ENCODE results near the gene VSX2. TPM values are rescaled to one million over a fixed set of nuclear protein-coding genes. Genes with fewer than 3 reads are reported as not detected.

Gene VSX2
- polyA plus RNA-seq, 1 donor (not counting 4 experiments of a cell fraction or from before 2014, with no cell fraction given): not detected

GRCh38 chr14:74245292-74245691 lies 6.0 kb downstream of the VSX2 start:
- H3K36me3 ChIP-seq (ENCODE audit: control insufficient read depth in 2 of 2, extremely low read depth in 1 of 2, insufficient read depth in 2 of 2, low read length in 2 of 2): no peaks in the 10 kb centered on the region
- H3K27ac ChIP-seq (ENCODE audit: control insufficient read depth, insufficient read depth, low read length): no peak overlapping the region
- H3K79me2 ChIP-seq (ENCODE audit: control insufficient read depth, insufficient read depth, low read length): no peaks in the 10 kb centered on the region
- no peak overlapping the region for H3K4me2 ChIP-seq (ENCODE audit: control insufficient read depth, extremely low read depth, insufficient read depth, low read depth, low read length)
- H3K9ac ChIP-seq (ENCODE audit: control insufficient read depth, extremely low read depth, insufficient read depth, low read length): no peak overlapping the region
- DNase-seq (ENCODE audit: low read depth, low spot score): no peak
- no peak overlapping the region for H3K4me3 ChIP-seq (ENCODE audit: control insufficient read depth in 2 of 3, extremely low read depth in 1 of 3, insufficient read depth in 2 of 3, low read depth in 1 of 3, low read length in 3 of 3)
- H3K9me3 ChIP-seq (ENCODE audit: control insufficient read depth, low read depth, low read length): no peaks in the 10 kb centered on the region
- no peak for TF ChIP-seq CTCF (optimal IDR thresholded peaks at IDR 0.05 in 1 of 3, IDR thresholded peaks at IDR 0.05 in 1 of 3, conservative IDR thresholded peaks at IDR 0.05 in 1 of 3; ENCODE audit: extremely low read depth in 1 of 3, insufficient read depth in 2 of 3, low read length in 3 of 3)
- no peaks in the 10 kb centered on the region for H4K20me1 ChIP-seq (ENCODE audit: control insufficient read depth, extremely low read depth, insufficient read depth, low read length)
- no peaks in the 10 kb centered on the region for H3K9me1 ChIP-seq (ENCODE audit: control insufficient read depth, extremely low read depth, insufficient read depth, low read length)
- H3K27me3 ChIP-seq (ENCODE audit: control insufficient read depth, extremely low read depth, insufficient read depth, low read length): peaks cover 78% of the 10 kb centered on the region
- no peak for FAIRE-seq
- peaks cover 4% of the 10 kb centered on the region for H3K4me1 ChIP-seq (ENCODE audit: control insufficient read depth, extremely low read depth, insufficient read depth, low read length)
- dilution Hi-C loops (cut with MboI; ENCODE audit: extremely low pct_ligation_motif_present, low sequenced_read_pairs): no loop called here
- H2AFZ ChIP-seq (ENCODE audit: control insufficient read depth, low read length): no peak overlapping the region

- no peaks in the 10 kb centered on the region for H3K9me3 ChIP-seq (ENCODE audit: control insufficient read depth, low read depth, low read length)
- TF ChIP-seq CTCF (optimal IDR thresholded peaks at IDR 0.05 in 1 of 3, IDR thresholded peaks at IDR 0.05 in 1 of 3, conservative IDR thresholded peaks at IDR 0.05 in 1 of 3; ENCODE audit: extremely low read depth in 1 of 3, insufficient read depth in 2 of 3, low read length in 3 of 3): no peak
- H3K4me2 ChIP-seq (ENCODE audit: control insufficient read depth, extremely low read depth, insufficient read depth, low read depth, low read length): no peak overlapping the region
- H3K27ac ChIP-seq (ENCODE audit: control insufficient read depth, insufficient read depth, low read length): no peak overlapping the region
- H3K9me1 ChIP-seq (ENCODE audit: control insufficient read depth, extremely low read depth, insufficient read depth, low read length): no peaks in the 10 kb centered on the region
- dilution Hi-C loops (cut with MboI; ENCODE audit: extremely low pct_ligation_motif_present, low sequenced_read_pairs): no loop called here
- H3K36me3 ChIP-seq (ENCODE audit: control insufficient read depth in 2 of 2, extremely low read depth in 1 of 2, insufficient read depth in 2 of 2, low read length in 2 of 2): no peaks in the 10 kb centered on the region
- FAIRE-seq (no peak), DNase-seq (ENCODE audit: low read depth, low spot score) (no peak)
- no peaks in the 10 kb centered on the region for H3K4me1 ChIP-seq (ENCODE audit: control insufficient read depth, extremely low read depth, insufficient read depth, low read length)
- no peak overlapping the region for H3K9ac ChIP-seq (ENCODE audit: control insufficient read depth, extremely low read depth, insufficient read depth, low read length)
- H3K27me3 ChIP-seq (ENCODE audit: control insufficient read depth, extremely low read depth, insufficient read depth, low read length): peaks cover 66% of the 10 kb centered on the region
- H3K4me3 ChIP-seq (ENCODE audit: control insufficient read depth in 2 of 3, extremely low read depth in 1 of 3, insufficient read depth in 2 of 3, low read depth in 1 of 3, low read length in 3 of 3): no peak overlapping the region
- no peak overlapping the region for H2AFZ ChIP-seq (ENCODE audit: control insufficient read depth, low read length)
- H4K20me1 ChIP-seq (ENCODE audit: control insufficient read depth, extremely low read depth, insufficient read depth, low read length): no peaks in the 10 kb centered on the region
- H3K79me2 ChIP-seq (ENCODE audit: control insufficient read depth, insufficient read depth, low read length): no peaks in the 10 kb centered on the region
Measured at GRCh38 chr14:74246542-74246941, 7.3 kb downstream of the VSX2 start.

Data from keratinocyte (primary cell).